IPS DF 6.9 (cell line): ENCODE measurements around the gene SGTB.

Experiments used
- DNase-seq: peaks from one replicate; pipeline ENCODE4 v3.0.0-alpha.2; 2013; ENCODE audit warnings: low read depth, low spot score
- H3K27ac ChIP-seq: one replicate; pipeline ENCODE4 v1.5.1; 2013; ENCODE audit warnings: low read length, control low read depth
- H3K27me3 ChIP-seq: 2 replicates; pipeline ENCODE4 v1.6.1; 2013; ENCODE audit warnings: mild to moderate bottlenecking, low read length; ENCODE audit not compliant: control insufficient read depth, insufficient read depth
- H3K36me3 ChIP-seq: 2 replicates; pipeline ENCODE4 v1.6.1; 2013; ENCODE audit warnings: low read length; ENCODE audit not compliant: control insufficient read depth, insufficient read depth
- H3K4me1 ChIP-seq: 2 replicates; pipeline ENCODE4 v1.6.1; 2013; ENCODE audit warnings: low read length; ENCODE audit not compliant: control insufficient read depth, insufficient read depth
- H3K4me3 ChIP-seq: 2 replicates; pipeline ENCODE4 v1.5.1; 2013; ENCODE audit warnings: mild to moderate bottlenecking, low read length
- H3K9me3 ChIP-seq: 2 replicates; pipeline ENCODE4 v1.6.1; 2013; ENCODE audit warnings: low read length, inconsistent platforms; ENCODE audit not compliant: control insufficient read depth, insufficient read depth
- WGBS: extraction: QIAGEN DNeasy Blood & Tissue Kit; methylation state at CpG from one replicate; pipeline ENCODE4 v1.1.7; 2013; ENCODE audit warnings: mixed read lengths, missing lambda C conversion rate; ENCODE audit not compliant: insufficient read length, insufficient coverage; 5-methylcytosine and 5-hydroxymethylcytosine counted together

The SGTB gene

GRCh38 chr5:65668696-65669095, 53.2 kb downstream of the SGTB start:
- 100% methylated on average over 1 of the region's 7 CpGs for WGBS
- Histone ChIP-seq H3K27ac (no peak overlapping the region), H3K27me3 (no peaks in the 10 kb centered on the region), H3K9me3 (no peaks in the 10 kb centered on the region), H3K4me3 (no peak overlapping the region), H3K4me1 (no peaks in the 10 kb centered on the region), H3K36me3 (no peaks in the 10 kb centered on the region; the same call in 1 of the 2 replicates)
- DNase-seq, result no peak

- Histone ChIP-seq H3K27me3 (no peaks in the 10 kb centered on the region), H3K4me3 (no peak overlapping the region), H3K36me3 (no peaks in the 10 kb centered on the region), H3K9me3 (no peaks in the 10 kb centered on the region), H3K4me1 (no peaks in the 10 kb centered on the region), H3K27ac (no peak overlapping the region)
- no CpG with 5 or more reads among the region's 1 CpG for WGBS
- DNase-seq, result peak; percentile 16
These were observed 57.9 kb downstream of the SGTB start for GRCh38 chr5:65663804-65664521.

- H3K36me3 ChIP-seq, result no peaks in the 10 kb centered on the region
- DNase-seq, result no peak
- no peaks in the 10 kb centered on the region for H3K27me3 ChIP-seq
- no peak overlapping the region for H3K27ac ChIP-seq
- H3K9me3 ChIP-seq, result no peaks in the 10 kb centered on the region
- no peaks in the 10 kb centered on the region for H3K4me1 ChIP-seq
- no CpG with 5 or more reads among the region's 2 CpGs for WGBS
- H3K4me3 ChIP-seq, result no peak overlapping the region
These were observed 67.2 kb downstream of the SGTB start for GRCh38 chr5:65654713-65655112.

GRCh38 chr5:65651144-65651543, 70.8 kb downstream of the SGTB start:
- H3K4me3 ChIP-seq, result no peak overlapping the region
- no peaks in the 10 kb centered on the region for H3K4me1 ChIP-seq
- H3K27ac ChIP-seq, result no peak overlapping the region
- no peaks in the 10 kb centered on the region for H3K36me3 ChIP-seq
- no peaks in the 10 kb centered on the region for H3K9me3 ChIP-seq
- DNase-seq, result no peak
- no CpG with 5 or more reads among the region's 5 CpGs for WGBS
- H3K27me3 ChIP-seq, result no peaks in the 10 kb centered on the region

- H3K4me3 ChIP-seq, result no peak overlapping the region
- no peak for DNase-seq
- H3K27ac ChIP-seq, result no peak overlapping the region
- no peaks in the 10 kb centered on the region for H3K4me1 ChIP-seq
- no peaks in the 10 kb centered on the region for H3K27me3 ChIP-seq
- H3K9me3 ChIP-seq, result no peaks in the 10 kb centered on the region
- no peaks in the 10 kb centered on the region for H3K36me3 ChIP-seq
These were observed 74.0 kb downstream of the SGTB start for GRCh38 chr5:65647941-65648340.

DNA sequence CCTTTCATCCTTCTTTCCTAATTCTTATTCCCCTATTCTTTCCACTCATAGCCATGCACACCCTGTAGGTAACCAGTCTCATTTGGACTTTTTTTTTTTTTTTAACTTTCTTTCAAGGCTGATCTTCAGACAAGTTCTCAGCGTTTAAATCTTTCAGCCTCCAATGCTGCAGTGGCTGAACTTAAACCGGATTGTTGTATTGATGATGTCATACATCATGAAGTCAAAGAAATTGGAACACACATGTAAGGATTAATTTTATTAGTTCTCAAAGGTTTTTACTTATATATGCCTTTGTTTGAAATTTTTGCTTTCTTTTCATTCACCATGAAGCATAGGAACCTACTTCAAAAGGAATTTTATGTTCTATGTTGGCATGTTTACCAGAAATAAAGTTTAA, 75.0 kb downstream of the SGTB start:
- H3K4me3 ChIP-seq, result no peak overlapping the region
- no peak for DNase-seq
- H3K9me3 ChIP-seq, result no peaks in the 10 kb centered on the region
- WGBS, result no CpG with 5 or more reads among the region's 2 CpGs
- H3K36me3 ChIP-seq, result no peaks in the 10 kb centered on the region
- H3K4me1 ChIP-seq, result no peaks in the 10 kb centered on the region
- H3K27ac ChIP-seq, result no peak overlapping the region
- H3K27me3 ChIP-seq, result no peaks in the 10 kb centered on the region

DNA sequence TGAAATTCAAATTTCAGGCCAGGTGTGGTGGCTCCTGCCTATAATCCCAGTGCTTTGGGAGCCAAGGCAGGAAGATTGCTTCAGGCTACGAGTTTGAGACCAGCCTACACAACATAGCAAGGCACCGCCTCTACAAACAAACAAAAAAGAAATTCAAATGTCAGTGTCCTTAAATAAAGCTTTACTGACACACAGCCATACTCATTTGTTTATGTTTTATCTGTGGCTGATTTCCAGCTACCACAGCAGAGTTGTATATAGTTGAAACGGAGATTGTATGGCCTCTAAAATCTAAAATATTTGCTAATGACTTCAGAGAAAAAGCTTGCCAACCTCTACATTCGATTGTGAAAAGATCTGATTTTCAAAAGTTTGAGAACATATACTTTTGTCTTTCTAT, 81.7 kb downstream of the SGTB start:
- WGBS, result no CpG with 5 or more reads among the region's 4 CpGs
- Histone ChIP-seq H3K4me3 (no peak overlapping the region), H3K27ac (no peak overlapping the region), H3K4me1 (no peaks in the 10 kb centered on the region), H3K27me3 (no peaks in the 10 kb centered on the region), H3K9me3 (no peaks in the 10 kb centered on the region), H3K36me3 (no peaks in the 10 kb centered on the region)
- no peak for DNase-seq

DNA sequence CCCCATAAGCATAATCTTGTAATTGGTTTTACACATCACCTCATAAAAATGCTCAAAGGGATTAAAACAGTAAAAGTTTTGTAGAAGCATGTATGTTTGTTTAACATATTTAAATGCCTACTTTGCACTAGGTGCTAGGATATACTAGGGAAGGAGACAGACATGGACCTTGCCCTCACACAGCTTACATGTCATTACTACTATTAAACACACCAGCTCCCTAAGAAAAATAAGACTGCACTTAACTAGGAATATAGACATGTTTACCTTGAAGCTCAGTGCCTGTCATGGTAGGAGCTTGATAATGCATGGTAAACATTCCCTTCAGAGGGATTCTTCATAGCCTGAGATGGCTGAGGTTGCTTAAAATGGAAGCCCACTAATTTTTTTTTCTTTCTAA, 90.9 kb downstream of the SGTB start:
- DNase-seq, result no peak
- no peak overlapping the region for H3K27ac ChIP-seq

DNA sequence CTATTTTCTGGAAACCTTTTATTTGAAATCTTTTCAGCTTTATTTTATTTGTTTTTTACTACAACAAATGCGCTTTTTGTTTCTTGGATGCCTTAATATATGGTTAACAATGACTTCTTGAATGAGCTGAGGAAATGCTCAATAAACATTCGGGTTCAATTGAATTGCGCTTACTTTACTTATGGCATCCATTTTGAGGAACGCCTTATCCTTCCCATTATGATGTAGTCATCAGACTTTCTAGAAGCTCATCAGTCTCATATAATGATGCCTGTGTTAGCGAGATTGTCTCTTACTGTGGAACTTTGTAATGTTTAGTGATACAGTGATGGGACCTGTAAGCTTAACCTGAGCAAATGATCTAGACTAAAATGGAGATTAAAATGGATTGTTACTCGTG, 96.2 kb downstream of the SGTB start:
- H3K4me1 ChIP-seq, result no peaks in the 10 kb centered on the region
- no peak for DNase-seq
- H3K36me3 ChIP-seq, result no peaks in the 10 kb centered on the region; the same call in 1 of the 2 replicates
- H3K27ac ChIP-seq, result no peak overlapping the region
- H3K9me3 ChIP-seq, result no peaks in the 10 kb centered on the region
- no CpG with 5 or more reads among the region's 6 CpGs for WGBS
- H3K27me3 ChIP-seq, result no peaks in the 10 kb centered on the region
- H3K4me3 ChIP-seq, result no peak overlapping the region; the same call in 1 of the 2 replicates

More for the DNA sequence above, 90.9 kb downstream of the SGTB start:
- Histone ChIP-seq H3K4me3 (no peak overlapping the region), H3K4me1 (no peaks in the 10 kb centered on the region), H3K27me3 (no peaks in the 10 kb centered on the region), H3K36me3 (no peaks in the 10 kb centered on the region; the same call in 1 of the 2 replicates), H3K9me3 (no peaks in the 10 kb centered on the region)

DNA sequence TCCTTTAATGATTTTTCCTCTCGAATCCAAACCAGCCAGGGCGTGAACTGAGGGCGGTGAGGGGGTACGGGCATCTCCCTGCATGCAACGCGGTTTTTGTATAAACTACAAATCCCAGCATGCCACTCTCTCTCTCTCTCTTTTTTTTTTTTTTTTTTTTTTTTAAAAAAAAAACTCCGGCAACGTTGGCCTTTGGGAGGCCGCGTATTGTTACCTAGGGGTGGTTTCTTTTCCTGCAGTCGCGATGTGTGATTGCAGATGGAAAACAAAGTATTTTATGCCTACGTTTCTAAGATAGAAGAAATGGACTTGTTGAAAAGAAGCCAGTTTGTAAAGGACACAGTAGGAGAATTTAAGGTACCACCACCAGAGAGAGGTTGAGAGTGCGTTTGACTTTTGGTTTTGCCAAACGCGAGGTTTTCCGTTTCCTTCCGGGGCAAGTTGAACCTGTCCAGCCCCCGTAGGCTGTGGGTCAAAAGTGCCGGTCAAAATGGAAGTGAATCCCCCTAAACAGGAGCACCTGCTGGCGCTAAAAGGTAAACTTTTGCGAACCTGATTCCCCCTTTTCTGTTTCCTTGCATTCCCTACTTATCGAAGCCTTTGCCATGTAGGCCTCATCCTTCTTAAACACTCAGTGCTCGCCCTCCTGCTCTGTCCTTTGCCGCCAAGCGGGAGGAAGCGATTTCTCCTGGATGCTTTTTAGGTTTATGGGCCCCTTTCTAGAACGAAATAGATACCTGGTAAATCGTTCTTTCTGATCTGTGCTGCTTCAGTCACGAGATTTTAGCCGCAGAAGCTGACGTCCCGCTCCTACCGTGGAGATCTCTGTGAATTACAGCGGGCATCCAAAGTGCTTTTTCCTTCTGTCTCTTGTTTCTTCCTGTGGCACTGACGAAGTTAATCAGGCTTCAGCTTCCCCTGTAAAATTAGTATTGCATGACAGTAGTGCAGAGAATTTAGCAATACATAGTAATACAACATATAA, 97.0 kb downstream of the SGTB start, which contains the start of the genes SHLD3 and TRAPPC13:
SHLD3 (plus strand) TSS at position 457 of the 985 bp plus-strand sequence. CDS start 4,561 bp downstream, outside the sequence.
TRAPPC13 (plus strand) TSS at position 457 of the 985 bp plus-strand sequence; CDS start at position 491, 34 bp downstream.
- H3K4me1 ChIP-seq, result no peaks in the 10 kb centered on the region
- H3K27me3 ChIP-seq, result no peaks in the 10 kb centered on the region
- no peak within 1 kb of the TSS for H3K27ac ChIP-seq
- H3K9me3 ChIP-seq, result no peaks in the 10 kb centered on the region
- H3K36me3 ChIP-seq, result no peaks in the 10 kb centered on the region; the same call in 1 of the 2 replicates
- DNase-seq, result peak; percentile 61
- peak within 1 kb of the TSS; percentile 90 for H3K4me3 ChIP-seq
- WGBS, result no CpG with 5 or more reads among the region's 36 CpGs
